Measurements from ENCODE around the gene STK16. TPM values are rescaled to one million over a fixed set of nuclear protein-coding genes. Genes with fewer than 3 reads are reported as not detected.

STK16 gene
- polyA plus RNA-seq, 4 donors: 37.9 to 44.0 (median 41.0) TPM

GRCh38 chr2:219266886-219267285, 21.6 kb downstream of the STK16 start:
- DNase-seq (ENCODE audit: low read depth in 4 of 4, low spot score in 2 of 4): no peak

DNA sequence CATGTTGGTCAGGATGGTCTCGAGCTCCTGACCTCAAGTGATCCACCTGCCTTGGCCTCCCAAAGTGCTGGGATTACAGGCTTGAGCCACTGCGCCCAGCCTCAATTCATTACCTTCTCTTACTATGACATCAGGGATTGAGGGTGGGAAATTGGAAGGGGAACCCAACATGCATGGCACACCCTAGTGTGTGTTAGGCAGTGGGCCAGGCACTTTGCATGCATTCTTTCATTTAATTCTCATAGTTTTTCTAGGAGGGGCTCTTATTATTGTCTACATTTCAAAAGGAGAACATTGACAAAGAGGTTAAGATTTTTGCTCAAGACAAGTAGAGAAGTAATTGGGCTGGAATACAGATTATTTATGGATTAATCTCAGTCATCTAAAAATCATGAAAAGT, 23.0 kb downstream of the STK16 start:
- no peak for DNase-seq (ENCODE audit: low read depth in 4 of 4, low spot score in 2 of 4)

GRCh38 chr2:219269362-219270054, 24.2 kb downstream of the STK16 start:
- no peak for DNase-seq (ENCODE audit: low read depth in 4 of 4, low spot score in 2 of 4)

GRCh38 chr2:219270055-219270372, 24.7 kb downstream of the STK16 start:
- DNase-seq (ENCODE audit: low read depth in 4 of 4, low spot score in 2 of 4): no peak

DNA sequence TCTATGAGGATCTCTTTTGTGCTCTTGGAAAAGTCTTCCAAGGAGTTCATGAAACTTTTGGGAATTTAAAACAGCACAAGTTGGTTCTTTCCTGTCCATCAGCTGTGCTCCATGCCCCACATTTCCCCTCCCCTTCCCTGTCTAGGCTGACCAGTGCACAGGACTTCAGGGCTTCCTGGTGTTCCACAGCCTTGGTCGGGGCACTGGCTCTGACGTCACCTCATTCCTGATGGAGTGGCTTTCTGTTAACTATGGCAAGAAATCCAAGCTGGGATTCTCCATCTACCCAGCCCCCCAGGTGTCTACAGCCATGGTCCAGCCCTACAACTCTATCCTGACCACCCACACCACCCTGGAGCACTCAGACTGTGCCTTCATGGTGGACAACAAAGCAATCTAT, 25.7 kb downstream of the STK16 start:
- no peak for DNase-seq (ENCODE audit: low read depth in 4 of 4, low spot score in 2 of 4)

GRCh38 chr2:219272356-219272755, 27.1 kb downstream of the STK16 start:
- no peak for DNase-seq (ENCODE audit: low read depth in 4 of 4, low spot score in 2 of 4)

GRCh38 chr2:219272995-219273394, 27.7 kb downstream of the STK16 start:
- DNase-seq (ENCODE audit: low read depth in 4 of 4, low spot score in 2 of 4): no peak

DNA sequence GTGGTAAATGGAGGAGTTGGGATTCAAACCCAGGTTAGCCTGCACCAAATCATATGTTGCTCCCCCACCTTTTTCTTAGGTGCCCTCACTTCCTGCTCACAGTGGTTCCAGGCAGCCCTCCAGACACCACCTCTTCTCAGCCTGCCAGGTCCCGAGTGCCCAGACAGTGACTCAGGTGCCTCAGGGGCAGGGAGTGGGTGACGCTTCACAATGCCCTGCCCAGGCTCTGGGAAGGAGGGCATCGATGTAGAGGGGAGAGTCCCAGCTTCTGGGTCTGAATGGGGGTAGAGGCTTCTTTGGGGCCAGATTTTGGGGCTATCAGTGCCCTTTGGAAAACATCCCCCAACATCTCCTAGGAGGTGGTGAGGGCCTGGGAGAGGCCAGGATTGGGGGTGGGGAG, 28.7 kb downstream of the STK16 start:
- no peak for DNase-seq (ENCODE audit: low read depth in 4 of 4, low spot score in 2 of 4)

DNA sequence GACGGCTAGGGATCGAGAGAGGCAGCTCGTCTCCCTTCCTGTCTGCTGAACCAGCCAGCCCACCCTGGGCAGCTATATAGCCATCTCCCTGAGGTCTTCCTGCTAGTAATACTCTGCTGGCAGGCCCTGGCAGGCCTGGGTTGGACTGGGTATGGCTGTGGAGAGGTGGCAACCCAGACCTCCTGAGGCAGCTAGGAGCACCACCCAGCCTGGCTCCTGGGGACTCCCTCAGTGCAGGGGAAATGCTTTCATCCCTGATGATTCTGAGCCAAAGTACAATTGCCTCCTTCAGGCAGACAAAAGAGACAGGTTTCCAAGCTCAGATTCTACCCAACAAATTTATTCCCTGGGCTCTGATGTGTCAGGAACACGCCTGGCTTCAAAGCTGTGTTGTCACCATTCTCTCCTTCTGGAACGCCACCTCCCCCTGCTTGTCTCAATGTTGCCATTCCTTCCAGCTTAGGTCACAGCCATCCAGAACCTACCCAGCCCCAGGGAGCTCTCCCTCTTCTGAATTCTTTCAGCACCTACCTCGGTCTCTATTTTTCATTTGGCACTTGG, 29.2 kb downstream of the STK16 start:
- DNase-seq (ENCODE audit: low read depth in 4 of 4, low spot score in 2 of 4): no peak

GRCh38 chr2:219277703-219278654, 32.7 kb downstream of the STK16 start:
- peak in 1 of 4 donors; percentile 73 for DNase-seq (ENCODE audit: low read depth in 4 of 4, low spot score in 2 of 4)

- DNase-seq (ENCODE audit: low read depth in 4 of 4, low spot score in 2 of 4): peak in 1 of 4 donors; percentile 36
These were observed 33.4 kb downstream of the STK16 start for GRCh38 chr2:219278655-219279150.

GRCh38 chr2:219279151-219279915, 34.1 kb downstream of the STK16 start, which contains the start of gene DNAJB2:
Gene DNAJB2, plus strand, starts transcription at chr2:219279366. Its CDS starts 468 bp downstream, at chr2:219279834.
- peak in 3 of 4 donors; percentile 94 to 96 (median 96) for DNase-seq (ENCODE audit: low read depth in 4 of 4, low spot score in 2 of 4)

GRCh38 chr2:219279916-219280516, 34.7 kb downstream of the STK16 start:
- no peak for DNase-seq (ENCODE audit: low read depth in 4 of 4, low spot score in 2 of 4)

DNA sequence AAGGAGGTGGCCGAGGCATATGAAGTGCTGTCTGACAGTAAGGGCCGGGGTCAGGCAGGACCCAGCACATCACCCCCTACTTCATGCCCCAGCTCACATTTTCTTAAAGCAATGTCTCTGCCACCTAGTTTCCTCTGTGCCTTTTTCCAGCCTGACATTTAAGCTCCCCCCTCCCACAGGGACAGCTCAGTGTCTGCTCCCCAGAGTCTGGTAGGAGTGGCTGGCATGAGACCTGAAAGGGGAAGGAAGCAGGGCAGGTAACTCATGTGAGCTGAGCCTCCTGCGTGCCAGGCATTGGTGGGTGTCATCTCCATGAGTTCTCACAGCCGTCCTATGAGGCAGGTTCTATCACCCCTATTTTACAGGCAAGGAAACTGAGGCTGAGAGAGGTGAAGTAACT, 35.4 kb downstream of the STK16 start:
- DNase-seq (ENCODE audit: low read depth in 4 of 4, low spot score in 2 of 4): no peak

- DNase-seq (ENCODE audit: low read depth in 4 of 4, low spot score in 2 of 4): no peak
These were observed 36.3 kb downstream of the STK16 start for GRCh38 chr2:219281588-219281987.

- no peak for DNase-seq (ENCODE audit: low read depth in 4 of 4, low spot score in 2 of 4)
These were observed 37.1 kb downstream of the STK16 start for GRCh38 chr2:219282375-219282774.

GRCh38 chr2:219282943-219283581, 37.8 kb downstream of the STK16 start:
- no peak for DNase-seq (ENCODE audit: low read depth in 4 of 4, low spot score in 2 of 4)

DNA sequence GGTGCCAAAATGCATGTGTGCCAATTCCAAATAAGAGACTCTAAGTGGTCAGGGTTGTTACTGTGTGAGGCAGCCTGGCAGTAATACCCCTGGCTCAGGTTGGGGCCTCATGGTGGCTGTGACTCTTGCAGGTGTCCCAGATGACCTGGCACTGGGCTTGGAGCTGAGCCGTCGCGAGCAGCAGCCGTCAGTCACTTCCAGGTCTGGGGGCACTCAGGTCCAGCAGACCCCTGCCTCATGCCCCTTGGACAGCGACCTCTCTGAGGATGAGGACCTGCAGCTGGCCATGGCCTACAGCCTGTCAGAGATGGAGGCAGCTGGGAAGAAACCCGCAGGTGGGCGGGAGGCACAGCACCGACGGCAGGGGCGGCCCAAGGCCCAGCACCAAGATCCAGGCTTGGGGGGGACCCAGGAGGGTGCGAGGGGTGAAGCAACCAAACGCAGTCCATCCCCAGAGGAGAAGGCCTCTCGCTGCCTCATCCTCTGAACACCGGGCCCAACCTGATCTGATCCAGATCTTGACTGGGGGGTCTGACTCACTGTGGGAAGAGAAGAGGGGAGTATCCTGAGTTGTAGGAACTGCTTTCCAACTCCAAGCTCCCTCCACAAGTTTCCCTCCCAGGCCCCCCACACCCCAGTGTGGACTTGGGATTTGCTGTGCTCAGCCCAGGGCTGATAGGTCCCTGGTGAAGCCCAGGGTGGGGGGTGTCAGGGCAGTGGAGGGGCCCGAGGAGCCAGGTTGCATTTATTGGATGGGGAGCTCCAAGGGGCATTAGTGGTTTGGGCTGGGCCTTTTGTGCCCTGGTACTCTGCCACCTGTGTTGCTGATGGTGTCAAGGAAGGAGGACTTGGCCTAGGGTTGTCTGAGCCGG, 39.5 kb downstream of the STK16 start:
- no peak for DNase-seq (ENCODE audit: low read depth in 4 of 4, low spot score in 2 of 4)

DNA sequence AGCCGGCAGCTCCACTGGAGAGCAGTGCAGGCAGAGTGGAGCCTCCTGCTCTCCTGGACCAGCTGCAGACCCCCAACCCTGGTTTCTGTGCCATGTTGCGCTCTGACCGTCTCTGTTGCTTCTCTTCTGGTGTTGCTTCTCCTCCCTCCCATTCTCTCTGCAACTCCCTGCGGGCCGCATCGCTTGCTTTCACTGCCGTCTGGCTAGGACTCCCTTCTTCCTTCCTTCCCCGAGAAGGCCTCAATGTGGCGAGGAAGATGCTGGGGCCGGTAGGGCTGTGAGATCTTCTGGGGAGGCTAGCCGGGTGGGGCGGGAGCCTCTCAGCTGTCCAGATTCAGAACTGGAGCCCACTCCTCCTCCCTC, 40.1 kb downstream of the STK16 start:
- DNase-seq (ENCODE audit: low read depth in 4 of 4, low spot score in 2 of 4): no peak
